ENCODE results near the gene ERCC1.

- TF ChIP-seq ELK1 (IDR thresholded peaks at IDR 0.05; ENCODE audit: low read depth, low read length) = no peak
- TF ChIP-seq, protein P1, sequence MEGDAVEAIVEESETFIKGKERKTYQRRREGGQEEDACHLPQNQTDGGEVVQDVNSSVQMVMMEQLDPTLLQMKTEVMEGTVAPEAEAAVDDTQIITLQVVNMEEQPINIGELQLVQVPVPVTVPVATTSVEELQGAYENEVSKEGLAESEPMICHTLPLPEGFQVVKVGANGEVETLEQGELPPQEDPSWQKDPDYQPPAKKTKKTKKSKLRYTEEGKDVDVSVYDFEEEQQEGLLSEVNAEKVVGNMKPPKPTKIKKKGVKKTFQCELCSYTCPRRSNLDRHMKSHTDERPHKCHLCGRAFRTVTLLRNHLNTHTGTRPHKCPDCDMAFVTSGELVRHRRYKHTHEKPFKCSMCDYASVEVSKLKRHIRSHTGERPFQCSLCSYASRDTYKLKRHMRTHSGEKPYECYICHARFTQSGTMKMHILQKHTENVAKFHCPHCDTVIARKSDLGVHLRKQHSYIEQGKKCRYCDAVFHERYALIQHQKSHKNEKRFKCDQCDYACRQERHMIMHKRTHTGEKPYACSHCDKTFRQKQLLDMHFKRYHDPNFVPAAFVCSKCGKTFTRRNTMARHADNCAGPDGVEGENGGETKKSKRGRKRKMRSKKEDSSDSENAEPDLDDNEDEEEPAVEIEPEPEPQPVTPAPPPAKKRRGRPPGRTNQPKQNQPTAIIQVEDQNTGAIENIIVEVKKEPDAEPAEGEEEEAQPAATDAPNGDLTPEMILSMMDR (IDR thresholded peaks at IDR 0.05) = no peak
- TF ChIP-seq POLR2A (IDR thresholded peaks at IDR 0.05; ENCODE audit: low read length) = no peak
- TF ChIP-seq EHMT2 (IDR thresholded peaks at IDR 0.05; ENCODE audit: low read depth) = no peak
- no peak for TF ChIP-seq HDAC2 (IDR thresholded peaks at IDR 0.05)
- no peak for TF ChIP-seq JUN (IDR thresholded peaks at IDR 0.05)
- TF ChIP-seq EP300 (IDR thresholded peaks at IDR 0.05) = no peak
- TF ChIP-seq MAX (IDR thresholded peaks at IDR 0.05) = no peak
- no peak for TF ChIP-seq BHLHE40 (IDR thresholded peaks at IDR 0.05; ENCODE audit: low read depth, low read length)
- TF ChIP-seq, protein P2, sequence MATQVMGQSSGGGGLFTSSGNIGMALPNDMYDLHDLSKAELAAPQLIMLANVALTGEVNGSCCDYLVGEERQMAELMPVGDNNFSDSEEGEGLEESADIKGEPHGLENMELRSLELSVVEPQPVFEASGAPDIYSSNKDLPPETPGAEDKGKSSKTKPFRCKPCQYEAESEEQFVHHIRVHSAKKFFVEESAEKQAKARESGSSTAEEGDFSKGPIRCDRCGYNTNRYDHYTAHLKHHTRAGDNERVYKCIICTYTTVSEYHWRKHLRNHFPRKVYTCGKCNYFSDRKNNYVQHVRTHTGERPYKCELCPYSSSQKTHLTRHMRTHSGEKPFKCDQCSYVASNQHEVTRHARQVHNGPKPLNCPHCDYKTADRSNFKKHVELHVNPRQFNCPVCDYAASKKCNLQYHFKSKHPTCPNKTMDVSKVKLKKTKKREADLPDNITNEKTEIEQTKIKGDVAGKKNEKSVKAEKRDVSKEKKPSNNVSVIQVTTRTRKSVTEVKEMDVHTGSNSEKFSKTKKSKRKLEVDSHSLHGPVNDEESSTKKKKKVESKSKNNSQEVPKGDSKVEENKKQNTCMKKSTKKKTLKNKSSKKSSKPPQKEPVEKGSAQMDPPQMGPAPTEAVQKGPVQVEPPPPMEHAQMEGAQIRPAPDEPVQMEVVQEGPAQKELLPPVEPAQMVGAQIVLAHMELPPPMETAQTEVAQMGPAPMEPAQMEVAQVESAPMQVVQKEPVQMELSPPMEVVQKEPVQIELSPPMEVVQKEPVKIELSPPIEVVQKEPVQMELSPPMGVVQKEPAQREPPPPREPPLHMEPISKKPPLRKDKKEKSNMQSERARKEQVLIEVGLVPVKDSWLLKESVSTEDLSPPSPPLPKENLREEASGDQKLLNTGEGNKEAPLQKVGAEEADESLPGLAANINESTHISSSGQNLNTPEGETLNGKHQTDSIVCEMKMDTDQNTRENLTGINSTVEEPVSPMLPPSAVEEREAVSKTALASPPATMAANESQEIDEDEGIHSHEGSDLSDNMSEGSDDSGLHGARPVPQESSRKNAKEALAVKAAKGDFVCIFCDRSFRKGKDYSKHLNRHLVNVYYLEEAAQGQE (IDR thresholded peaks at IDR 0.05) = no peak
- no peak for TF ChIP-seq RFX5 (IDR thresholded peaks at IDR 0.05)
- no peak for TF ChIP-seq RAD21 (conservative IDR thresholded peaks at IDR 0.05 in 1 of 2, IDR thresholded peaks at IDR 0.05 in 1 of 2)
- no peak for TF ChIP-seq HEYL (CRISPR knock-in tag; IDR thresholded peaks at IDR 0.05)
- no peak for TF ChIP-seq CHD2 (IDR thresholded peaks at IDR 0.05; ENCODE audit: low read length, partially characterized antibody)
These were observed 39.5 kb upstream of the ERCC1 start for GRCh38 chr19:45463241-45463640.

Data from A549 (cell line).